ENCODE measurements around the gene KCNK15.

The KCNK15 gene

GRCh38 chr20:44711237-44711636 is 34.4 kb upstream of the KCNK15 start:
- no peak overlapping the region for H2AFZ ChIP-seq (ENCODE audit: low read length)
- no peak overlapping the region for H3K4me2 ChIP-seq (ENCODE audit: low read depth, low read length)
- no peaks in the 10 kb centered on the region for H3F3A ChIP-seq (ENCODE audit: insufficient read depth, low read length)
- no peak overlapping the region for H3K4me3 ChIP-seq (ENCODE audit: low read length)
- TF ChIP-seq CTCF (IDR thresholded peaks at IDR 0.05; ENCODE audit: low read length), result no peak
- no peak for TF ChIP-seq EZH2phosphoT487 (IDR thresholded peaks at IDR 0.05; ENCODE audit: low read length)
- TF ChIP-seq EZH2 (optimal IDR thresholded peaks at IDR 0.05; ENCODE audit: low read depth, low read length), result no peak
- H3K27ac ChIP-seq (ENCODE audit: low read length), result no peak overlapping the region
- H3K27me3 ChIP-seq (replicated peaks; ENCODE audit: insufficient read depth, low read length), result peaks cover 87% of the 10 kb centered on the region
- H3K9ac ChIP-seq (ENCODE audit: low read length), result no peak overlapping the region
- H3K36me3 ChIP-seq (replicated peaks; ENCODE audit: insufficient read depth, low read length), result no peaks in the 10 kb centered on the region
- H3K9me3 ChIP-seq (replicated peaks; ENCODE audit: insufficient read depth, low read length), result no peaks in the 10 kb centered on the region
- 0 out of 2 replicates have a peak, but pooled peaks cover 4% of the 10 kb centered on the region for H4K20me1 ChIP-seq (ENCODE audit: insufficient read depth, low read length)
- no peaks in the 10 kb centered on the region for H3K79me2 ChIP-seq (ENCODE audit: low read length)
- no peaks in the 10 kb centered on the region for H3K9me2 ChIP-seq (replicated peaks; ENCODE audit: insufficient read depth, low read length)
- DNase-seq, result no peak
- no peaks in the 10 kb centered on the region for H3K4me1 ChIP-seq (ENCODE audit: low read length)

- H3K27me3 ChIP-seq (replicated peaks; ENCODE audit: insufficient read depth, low read length), result peaks cover 89% of the 10 kb centered on the region
- H3K4me1 ChIP-seq (ENCODE audit: low read length), result no peaks in the 10 kb centered on the region
- H3K79me2 ChIP-seq (ENCODE audit: low read length), result no peaks in the 10 kb centered on the region
- H3F3A ChIP-seq (ENCODE audit: insufficient read depth, low read length), result no peaks in the 10 kb centered on the region
- H3K36me3 ChIP-seq (replicated peaks; ENCODE audit: insufficient read depth, low read length), result no peaks in the 10 kb centered on the region
- no peak for DNase-seq
- H3K4me2 ChIP-seq (ENCODE audit: low read depth, low read length), result no peak overlapping the region
- TF ChIP-seq CTCF (IDR thresholded peaks at IDR 0.05; ENCODE audit: low read length) (no peak), EZH2 (optimal IDR thresholded peaks at IDR 0.05; ENCODE audit: low read depth, low read length) (no peak), EZH2phosphoT487 (IDR thresholded peaks at IDR 0.05; ENCODE audit: low read length) (no peak)
- H3K9me2 ChIP-seq (replicated peaks; ENCODE audit: insufficient read depth, low read length), result no peaks in the 10 kb centered on the region
- H4K20me1 ChIP-seq (ENCODE audit: insufficient read depth, low read length), result no peaks in the 10 kb centered on the region
- no peaks in the 10 kb centered on the region for H3K9me3 ChIP-seq (replicated peaks; ENCODE audit: insufficient read depth, low read length)
- no peak overlapping the region for H3K27ac ChIP-seq (ENCODE audit: low read length)
- no peak overlapping the region for H3K9ac ChIP-seq (ENCODE audit: low read length)
- H3K4me3 ChIP-seq (ENCODE audit: low read length), result no peak overlapping the region
- no peak overlapping the region for H2AFZ ChIP-seq (ENCODE audit: low read length)
These were observed 31.5 kb upstream of the KCNK15 start for GRCh38 chr20:44714102-44714700.

GRCh38 chr20:44714701-44715498 is 30.8 kb upstream of the KCNK15 start, which contains the start of gene CCN5:
Gene CCN5 (plus strand): TSS chr20:44715369. CDS start chr20:44715391, 22 bp downstream.
- Histone ChIP-seq H3K4me2 (ENCODE audit: low read depth, low read length) (no peak within 1 kb of the TSS), H3K27me3 (replicated peaks; ENCODE audit: insufficient read depth, low read length) (peaks cover 90% of the 10 kb centered on the region), H3F3A (ENCODE audit: insufficient read depth, low read length) (no peaks in the 10 kb centered on the region), H3K36me3 (replicated peaks; ENCODE audit: insufficient read depth, low read length) (no peaks in the 10 kb centered on the region), H4K20me1 (ENCODE audit: insufficient read depth, low read length) (no peaks in the 10 kb centered on the region), H3K9ac (ENCODE audit: low read length) (no peak within 1 kb of the TSS), H3K9me2 (replicated peaks; ENCODE audit: insufficient read depth, low read length) (no peaks in the 10 kb centered on the region), H3K9me3 (replicated peaks; ENCODE audit: insufficient read depth, low read length) (no peaks in the 10 kb centered on the region), H3K79me2 (ENCODE audit: low read length) (no peaks in the 10 kb centered on the region), H3K4me1 (ENCODE audit: low read length) (no peaks in the 10 kb centered on the region), H2AFZ (ENCODE audit: low read length) (no peak within 1 kb of the TSS), H3K27ac (ENCODE audit: low read length) (no peak within 1 kb of the TSS), H3K4me3 (ENCODE audit: low read length) (no peak within 1 kb of the TSS)
- no peak for DNase-seq
- TF ChIP-seq EZH2 (optimal IDR thresholded peaks at IDR 0.05; ENCODE audit: low read depth, low read length), result no peak

All from MM.1S (cell line).